B cell (primary cell): ENCODE results near the gene MRRF.

Experiments used
- EZH2 ChIP-seq: IDR thresholded peaks from 2 replicates; pipeline ENCODE4 v1.6.1; 2012; ENCODE audit warnings: borderline replicate concordance, low read depth, mild to moderate bottlenecking, moderate library complexity, low read length; ENCODE audit not compliant: insufficient read depth, poor library complexity, severe bottlenecking
- TF ChIP-seq, protein P1 (sequence below): fragments of 200-600 bp; IDR thresholded peaks from one replicate; pipeline ENCODE4 v1.8.0; 2022; ENCODE audit warnings: antibody characterized with exemption, mild to moderate bottlenecking

DNA sequence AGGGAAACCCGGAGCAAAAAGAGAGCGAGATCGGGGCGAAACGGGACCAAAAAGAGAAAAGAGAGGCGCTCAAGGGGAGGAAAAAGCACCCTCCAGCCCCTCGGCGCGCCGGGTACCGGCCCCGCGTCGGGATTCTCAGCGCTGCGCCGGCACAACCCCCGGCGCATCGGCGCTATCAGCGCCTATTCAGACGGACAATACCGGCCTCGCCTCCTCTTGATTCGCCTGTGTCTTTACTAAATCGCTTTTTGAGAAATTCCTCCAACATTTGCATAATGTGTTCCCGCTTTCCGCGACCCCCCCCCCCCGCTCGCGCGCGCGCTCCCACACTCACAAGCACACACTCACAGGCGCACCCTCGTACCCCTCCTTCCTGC lies 36.5 kb upstream of the MRRF start:
- TF ChIP-seq, protein P1, sequence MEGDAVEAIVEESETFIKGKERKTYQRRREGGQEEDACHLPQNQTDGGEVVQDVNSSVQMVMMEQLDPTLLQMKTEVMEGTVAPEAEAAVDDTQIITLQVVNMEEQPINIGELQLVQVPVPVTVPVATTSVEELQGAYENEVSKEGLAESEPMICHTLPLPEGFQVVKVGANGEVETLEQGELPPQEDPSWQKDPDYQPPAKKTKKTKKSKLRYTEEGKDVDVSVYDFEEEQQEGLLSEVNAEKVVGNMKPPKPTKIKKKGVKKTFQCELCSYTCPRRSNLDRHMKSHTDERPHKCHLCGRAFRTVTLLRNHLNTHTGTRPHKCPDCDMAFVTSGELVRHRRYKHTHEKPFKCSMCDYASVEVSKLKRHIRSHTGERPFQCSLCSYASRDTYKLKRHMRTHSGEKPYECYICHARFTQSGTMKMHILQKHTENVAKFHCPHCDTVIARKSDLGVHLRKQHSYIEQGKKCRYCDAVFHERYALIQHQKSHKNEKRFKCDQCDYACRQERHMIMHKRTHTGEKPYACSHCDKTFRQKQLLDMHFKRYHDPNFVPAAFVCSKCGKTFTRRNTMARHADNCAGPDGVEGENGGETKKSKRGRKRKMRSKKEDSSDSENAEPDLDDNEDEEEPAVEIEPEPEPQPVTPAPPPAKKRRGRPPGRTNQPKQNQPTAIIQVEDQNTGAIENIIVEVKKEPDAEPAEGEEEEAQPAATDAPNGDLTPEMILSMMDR: no peak
- peak; percentile 41 for TF ChIP-seq EZH2
